IMR-90 (cell line): Measurements from ENCODE around the gene PTPRN2. TPM values are rescaled to one million over a fixed set of nuclear protein-coding genes. Genes with fewer than 3 reads are reported as not detected.

Source experiments
- ATAC-seq: fragments of 200-7000 bp; cut with Tn5 transposase; 2 replicates; pipeline ENCODE4 v1.9.1; 2020; ENCODE audit warnings: low read depth, mild to moderate bottlenecking, moderate library complexity
- BruUV-seq: library from RNA; stranded (reverse); fragments of 400-500 nt; replicated peaks from 2 replicates; lab custom pipeline; 2021; lab: Mats Ljungman, UMichigan
- CTCF ChIA-PET: fragments of 300-600 bp; formaldehyde crosslinking; extraction: SDS; loops from one replicate; lab custom pipeline; 2021; ENCODE audit warnings: antibody characterized with exemption; lab: Yijun Ruan, JAX
- POLR2A ChIA-PET: fragments of 300-600 bp; sonication (Branson Sonifier 250); formaldehyde crosslinking; loops from one replicate; lab custom pipeline; 2022; ENCODE audit warnings: antibody characterized with exemption; ENCODE audit not compliant: unreplicated experiment; lab: Charles Lee
- DNase-seq: peaks from one replicate; pipeline ENCODE4 v3.0.0; 2013
- H2AFZ ChIP-seq: replicated peaks from 2 replicates; pipeline ENCODE3; 2013; ENCODE audit warnings: low read length, mild to moderate bottlenecking; ENCODE audit not compliant: poor library complexity
- H2AK5ac ChIP-seq: 2 replicates; pipeline ENCODE4 v1.6.1; 2013; ENCODE audit warnings: low read depth, low read length, inconsistent platforms
- H2AK9ac ChIP-seq: replicated peaks from 2 replicates; pipeline ENCODE3; 2013; ENCODE audit warnings: mild to moderate bottlenecking, low read depth, low read length, moderate library complexity; ENCODE audit not compliant: poor library complexity
- H2BK120ac ChIP-seq: 2 replicates; pipeline ENCODE4 v1.6.1; 2013; ENCODE audit warnings: low read depth, low read length, inconsistent platforms
- H2BK15ac ChIP-seq: 3 replicates; pipeline ENCODE4 v1.6.1; 2013; ENCODE audit warnings: low read depth, low read length, inconsistent platforms
- H2BK20ac ChIP-seq: 2 replicates; pipeline ENCODE4 v1.6.1; 2013; ENCODE audit warnings: low read depth, mild to moderate bottlenecking, inconsistent platforms, low read length, moderate library complexity
- H2BK5ac ChIP-seq: 2 replicates; pipeline ENCODE4 v1.6.1; 2013; ENCODE audit warnings: mild to moderate bottlenecking, low read depth, low read length, inconsistent platforms; ENCODE audit not compliant: poor library complexity, severe bottlenecking
- H3K14ac ChIP-seq: replicated peaks from 2 replicates; pipeline ENCODE4 v1.6.1; 2013; ENCODE audit warnings: low read depth, low read length, inconsistent platforms
- H3K18ac ChIP-seq: 2 replicates; pipeline ENCODE4 v1.6.1; 2013; ENCODE audit warnings: low read depth, low read length, control low read depth
- H3K23ac ChIP-seq: 2 replicates; pipeline ENCODE4 v1.6.1; 2013; ENCODE audit warnings: low read depth, low read length, inconsistent platforms
- H3K27ac ChIP-seq: 2 replicates; pipeline ENCODE4 v1.5.1; 2013; ENCODE audit warnings: mild to moderate bottlenecking, control low read depth, low read length; ENCODE audit not compliant: insufficient read depth
- H3K27me3 ChIP-seq: 2 replicates; pipeline ENCODE4 v1.6.1; 2013; ENCODE audit warnings: low read length; ENCODE audit not compliant: control insufficient read depth, insufficient read depth
- H3K36me3 ChIP-seq: 2 replicates; pipeline ENCODE4 v1.6.1; 2013; ENCODE audit warnings: low read length, mixed read lengths; ENCODE audit not compliant: control insufficient read depth, insufficient read depth
- H3K4ac ChIP-seq: 2 replicates; pipeline ENCODE4 v1.6.1; 2013; ENCODE audit warnings: low read depth, low read length, inconsistent platforms
- H3K4me1 ChIP-seq: 2 replicates; pipeline ENCODE4 v1.6.1; 2013; ENCODE audit warnings: low read length, mixed read lengths; ENCODE audit not compliant: control insufficient read depth, insufficient read depth
- H3K4me2 ChIP-seq: 2 replicates; pipeline ENCODE4 v1.6.1; 2013; ENCODE audit warnings: low read depth, mild to moderate bottlenecking, control low read depth, low read length, moderate library complexity
- H3K4me3 ChIP-seq: 2 replicates; pipeline ENCODE4 v1.5.1; 2013; ENCODE audit warnings: low read depth, mild to moderate bottlenecking, control low read depth, low read length, moderate library complexity; ENCODE audit not compliant: insufficient read depth
- H3K56ac ChIP-seq: 2 replicates; pipeline ENCODE4 v1.6.1; 2013; ENCODE audit warnings: low read length, inconsistent platforms; ENCODE audit not compliant: insufficient read depth; ENCODE audit errors: extremely low read depth
- H3K79me1 ChIP-seq, 2 experiments: 2 replicates each; pipeline ENCODE4 v1.6.1; 2013; ENCODE audit warnings: low read length in 2 of 2, inconsistent platforms in 1 of 2, low read depth in 1 of 2
- H3K9ac ChIP-seq: 2 replicates; pipeline ENCODE4 v1.6.1; 2013; ENCODE audit warnings: low read depth, low read length, control low read depth
- H3K9me1 ChIP-seq: 2 replicates; pipeline ENCODE4 v1.6.1; 2013; ENCODE audit warnings: low read length, inconsistent platforms; ENCODE audit not compliant: insufficient read depth
- H3K9me3 ChIP-seq: 2 replicates; pipeline ENCODE4 v1.6.1; 2013; ENCODE audit warnings: low read length; ENCODE audit not compliant: control insufficient read depth, insufficient read depth
- H4K20me1 ChIP-seq: 2 replicates; pipeline ENCODE4 v1.6.1; 2013; ENCODE audit warnings: low read length, inconsistent platforms; ENCODE audit not compliant: insufficient read depth
- H4K5ac ChIP-seq: 2 replicates; pipeline ENCODE4 v1.6.1; 2013; ENCODE audit warnings: mild to moderate bottlenecking, low read depth, low read length, control low read depth
- H4K8ac ChIP-seq, 2 experiments: 2 replicates each; pipeline ENCODE4 v1.6.1; 2013; ENCODE audit warnings: low read depth in 2 of 2, low read length in 2 of 2, control low read depth in 1 of 2, inconsistent platforms in 1 of 2
- H4K91ac ChIP-seq: 2 replicates; pipeline ENCODE4 v1.6.1; 2013; ENCODE audit warnings: low read depth, low read length, inconsistent platforms; ENCODE audit not compliant: insufficient read depth
- BHLHE40 ChIP-seq: fragments of 150-350 bp; IDR thresholded peaks from 2 replicates; pipeline ENCODE4 v1.6.1; 2016; ENCODE audit warnings: mild to moderate bottlenecking, low read depth, low read length
- CEBPB ChIP-seq: IDR thresholded peaks from 2 replicates; pipeline ENCODE4 v1.6.1; 2012; ENCODE audit warnings: low read depth, low read length, improper control_type of control experiment
- CHD1 ChIP-seq: IDR thresholded peaks from 2 replicates; pipeline ENCODE4 v1.6.1; 2012; ENCODE audit warnings: low read depth, low read length, improper control_type of control experiment
- CTCF ChIP-seq: conservative IDR thresholded peaks from 2 replicates; pipeline ENCODE4 v1.5.1; 2012; ENCODE audit warnings: mild to moderate bottlenecking, low read depth, low read length, improper control_type of control experiment
- ELK1 ChIP-seq: fragments of 150-350 bp; IDR thresholded peaks from 2 replicates; pipeline ENCODE4 v1.6.1; 2016; ENCODE audit warnings: low read depth, mild to moderate bottlenecking, low read length, moderate library complexity, borderline replicate concordance
- FOS ChIP-seq: fragments of 150-350 bp; IDR thresholded peaks from 2 replicates; pipeline ENCODE4 v1.6.1; 2016; ENCODE audit warnings: low read depth, low read length
- MAFK ChIP-seq: IDR thresholded peaks from 2 replicates; pipeline ENCODE4 v1.6.1; 2012; ENCODE audit warnings: low read depth, low read length, improper control_type of control experiment
- MAZ ChIP-seq: IDR thresholded peaks from 2 replicates; pipeline ENCODE4 v1.6.1; 2012; ENCODE audit warnings: low read depth, mild to moderate bottlenecking, low read length, improper control_type of control experiment, moderate library complexity, borderline replicate concordance
- MXI1 ChIP-seq: IDR thresholded peaks from 2 replicates; pipeline ENCODE4 v1.6.1; 2012; ENCODE audit warnings: low read depth, mild to moderate bottlenecking, low read length, moderate library complexity, borderline replicate concordance
- NFE2L2 ChIP-seq: fragments of 150-350 bp; IDR thresholded peaks from 2 replicates; pipeline ENCODE4 v1.6.1; 2016; ENCODE audit warnings: low read depth, mild to moderate bottlenecking, low read length
- POLR2A ChIP-seq: IDR thresholded peaks from 2 replicates; pipeline ENCODE4 v1.6.1; 2012; ENCODE audit warnings: mild to moderate bottlenecking, low read depth, low read length
- RAD21 ChIP-seq: IDR thresholded peaks from 2 replicates; pipeline ENCODE4 v1.6.1; 2012; ENCODE audit warnings: low read length, improper control_type of control experiment
- RCOR1 ChIP-seq: IDR thresholded peaks from 2 replicates; pipeline ENCODE4 v1.6.1; 2012; ENCODE audit warnings: mild to moderate bottlenecking, low read length, improper control_type of control experiment; ENCODE audit not compliant: insufficient replicate concordance
- RFX5 ChIP-seq: IDR thresholded peaks from 2 replicates; pipeline ENCODE4 v1.8.0; 2012; ENCODE audit warnings: low read depth, mild to moderate bottlenecking, low read length, moderate library complexity
- SMC3 ChIP-seq: fragments of 150-350 bp; IDR thresholded peaks from 2 replicates; pipeline ENCODE4 v1.6.1; 2016; ENCODE audit warnings: low read depth, mild to moderate bottlenecking, antibody characterized with exemption, low read length, moderate library complexity
- USF2 ChIP-seq: fragments of 150-350 bp; IDR thresholded peaks from 2 replicates; pipeline ENCODE4 v1.6.1; 2017; ENCODE audit warnings: mild to moderate bottlenecking, antibody characterized with exemption, low read length, low read depth
- WGBS, 2 experiments: methylation state at CpG; one replicate each; pipeline versions ENCODE4 v1.1.5 to v1.1.7; 2013; ENCODE audit warnings: missing lambda C conversion rate in 2 of 2; ENCODE audit not compliant: insufficient read length in 1 of 2; ENCODE audit errors: extremely low coverage in 2 of 2; 5-methylcytosine and 5-hydroxymethylcytosine counted together
- dilution Hi-C: fragments of 300-500 bp; cut with HindIII; formaldehyde crosslinking; loops from one replicate; pipeline ENCODE4 v1.14.3; 2018; ENCODE audit warnings: low sequenced_read_pairs; ENCODE audit not compliant: unreplicated experiment
- in situ Hi-C: fragments of 300-500 bp; cut with MboI; formaldehyde crosslinking; loops from 3 replicates; pipeline ENCODE4 v1.14.3; 2019; ENCODE audit warnings: low sequenced_read_pairs, inconsistent platforms, mixed read lengths
- intact Hi-C: fragments of 100-400 bp; cut with micrococcal nuclease; formaldehyde crosslinking; loops from 2 replicates; pipeline ENCODE4 v1.10.0; 2022
- polyA plus RNA-seq, 3 experiments: library from polyadenylated mRNA; depleted of rRNA; stranded (reverse); fragments of >200 nt; gene quantifications; 2 replicates each; pipeline ENCODE4 v1.2.3, GENCODE V29; 2012; ENCODE audit warnings: low replicate concordance in 1 of 3
- total RNA-seq: library from RNA; depleted of rRNA; stranded (reverse); fragments of >200 nt; gene quantifications from 2 replicates; pipeline ENCODE4 v1.2.3, GENCODE V29; 2012

Gene PTPRN2
- total and polyA plus RNA-seq, 2 of the 4 experiments (the other 2 are of a cell fraction), result 0.03 TPM; not detected in 1

- dilution Hi-C loops (no loop called here), in situ Hi-C loops (no loop called here), intact Hi-C loops (no loop called here)
- H3K23ac ChIP-seq, result no peak overlapping the region
- no peak overlapping the region for H2AK9ac ChIP-seq
- H4K8ac ChIP-seq, result no peak overlapping the region
- no peak for ATAC-seq
- DNase-seq, result no peak
- no peak overlapping the region for H2BK20ac ChIP-seq
- TF ChIP-seq CHD1 (no peak), USF2 (no peak), RFX5 (no peak), CTCF (no peak), SMC3 (no peak), MAZ (no peak), RAD21 (no peak), ELK1 (no peak), BHLHE40 (no peak), MXI1 (no peak), CEBPB (no peak), POLR2A (no peak), MAFK (no peak), FOS (no peak), RCOR1 (no peak), NFE2L2 (no peak)
- H4K5ac ChIP-seq, result no peak overlapping the region
- H3K18ac ChIP-seq, result no peak overlapping the region
- H3K9me3 ChIP-seq, result peaks cover 57% of the 10 kb centered on the region
- H2AK5ac ChIP-seq, result no peak overlapping the region
- no peak overlapping the region for H3K4me3 ChIP-seq
- H3K27me3 ChIP-seq, result no peaks in the 10 kb centered on the region
- no peak overlapping the region for H2BK120ac ChIP-seq
- no peak overlapping the region for H3K4ac ChIP-seq
- H2AFZ ChIP-seq, result no peak overlapping the region
- POLR2A ChIA-PET, result no interaction called here
- H3K9ac ChIP-seq, result no peak overlapping the region
- no peak overlapping the region for H3K4me2 ChIP-seq
- no peak overlapping the region for H2BK15ac ChIP-seq
- CTCF ChIA-PET, result no interaction called here
- no CpG with 5 or more reads among the region's 3 CpGs for WGBS, 2 experiments
- no peak overlapping the region for H3K56ac ChIP-seq
- BruUV-seq, result no TSS peak
- H3K14ac ChIP-seq, result no peak overlapping the region
- no peaks in the 10 kb centered on the region for H3K9me1 ChIP-seq
- H3K27ac ChIP-seq, result no peak overlapping the region
- H3K4me1 ChIP-seq, result no peaks in the 10 kb centered on the region
- H4K91ac ChIP-seq, result no peak overlapping the region
- H3K79me1 ChIP-seq, result no peaks in the 10 kb centered on the region
- no peak overlapping the region for H2BK5ac ChIP-seq
- H3K36me3 ChIP-seq, result no peaks in the 10 kb centered on the region
- no peaks in the 10 kb centered on the region for H4K20me1 ChIP-seq
Measured at GRCh38 chr7:157947504-157947903, 640.1 kb downstream of the PTPRN2 start.
